Smooth muscle cell (in vitro differentiated cells): ENCODE measurements around the gene RFC4. TPM values are rescaled to one million over a fixed set of nuclear protein-coding genes. Genes with fewer than 3 reads are reported as not detected.

Experiments
- DNase-seq: peaks from one replicate; lab custom pipeline; 2025; ENCODE audit not compliant: unreplicated experiment; lab: John Stamatoyannopoulos, UW
- H2AFZ ChIP-seq: fragments of 200-600 bp; sonication (generic); 2 replicates; pipeline ENCODE4 v1.6.0; 2016; ENCODE audit warnings: antibody characterized with exemption, low read depth, mild to moderate bottlenecking
- H3F3A ChIP-seq: fragments of 200-600 bp; sonication (generic); 2 replicates; pipeline ENCODE4 v1.6.0; 2017; ENCODE audit warnings: antibody characterized with exemption, low read depth
- H3K27ac ChIP-seq: fragments of 200-600 bp; sonication (generic); 2 replicates; pipeline ENCODE4 v1.5.1; 2016; ENCODE audit warnings: low read depth, mild to moderate bottlenecking
- H3K27me3 ChIP-seq: fragments of 200-600 bp; sonication (generic); 2 replicates; pipeline ENCODE4 v1.6.1; 2016; ENCODE audit warnings: low read depth, mild to moderate bottlenecking
- H3K36me3 ChIP-seq: fragments of 200-600 bp; sonication (generic); 2 replicates; pipeline ENCODE4 v1.5.1; 2016; ENCODE audit warnings: low read depth
- H3K4me1 ChIP-seq: fragments of 200-600 bp; sonication (generic); 2 replicates; pipeline ENCODE4 v1.5.1; 2016; ENCODE audit warnings: low read depth
- H3K4me2 ChIP-seq: fragments of 200-600 bp; sonication (generic); 2 replicates; pipeline ENCODE4 v1.6.0; 2016; ENCODE audit warnings: mild to moderate bottlenecking
- H3K4me3 ChIP-seq: fragments of 200-600 bp; sonication (generic); 2 replicates; pipeline ENCODE4 v1.5.1; 2016; ENCODE audit warnings: mild to moderate bottlenecking
- H3K79me2 ChIP-seq: fragments of 200-600 bp; sonication (generic); 2 replicates; pipeline ENCODE4 v1.6.0; 2016; ENCODE audit warnings: low read depth, mild to moderate bottlenecking
- H3K9ac ChIP-seq: fragments of 200-600 bp; sonication (generic); 2 replicates; pipeline ENCODE4 v1.6.0; 2016; ENCODE audit warnings: low read depth
- H3K9me3 ChIP-seq: fragments of 200-600 bp; sonication (generic); replicated peaks from 2 replicates; pipeline ENCODE4 v1.5.1; 2016; ENCODE audit warnings: low read depth
- H4K20me1 ChIP-seq: fragments of 200-600 bp; sonication (generic); 2 replicates; pipeline ENCODE4 v1.6.0; 2016; ENCODE audit warnings: low read depth
- CTCF ChIP-seq: fragments of 200-600 bp; sonication (generic); IDR thresholded peaks from 2 replicates; pipeline ENCODE4 v1.5.1; 2017; ENCODE audit warnings: borderline replicate concordance, mild to moderate bottlenecking, antibody characterized with exemption; ENCODE audit not compliant: insufficient read depth, poor library complexity, severe bottlenecking
- WGBS: methylation state at CpG from one replicate; pipeline ENCODE4 v1.1.7; 2016; ENCODE audit warnings: low lambda C conversion rate; 5-methylcytosine and 5-hydroxymethylcytosine counted together
- polyA plus RNA-seq: library from polyadenylated mRNA; unstranded; fragments of >200 nt; fragmentation: Nextera tagmentation; extraction: Ambion mirVana; gene quantifications from 2 replicates; pipeline ENCODE4 v1.2.1, GENCODE V29; 2016
- total RNA-seq: library from RNA; depleted of rRNA; stranded (reverse); fragments of >200 nt; gene quantifications from 2 replicates; pipeline ENCODE4 v1.2.3, GENCODE V29; 2014

RFC4 gene
- total and polyA plus RNA-seq, 2 experiments from 2014 or later, result 27.8 to 45.5 TPM

- Histone ChIP-seq H3K4me1 (no peaks in the 10 kb centered on the region), H3K4me2 (no peak overlapping the region), H3K27ac (no peak overlapping the region), H3K36me3 (no peaks in the 10 kb centered on the region), H3K9ac (no peak overlapping the region), H3K79me2 (no peaks in the 10 kb centered on the region), H2AFZ (no peak overlapping the region), H3K9me3 (no peaks in the 10 kb centered on the region), H4K20me1 (no peaks in the 10 kb centered on the region), H3F3A (no peaks in the 10 kb centered on the region), H3K27me3 (no peaks in the 10 kb centered on the region), H3K4me3 (no peak overlapping the region)
- DNase-seq, result no peak
- WGBS, result 98% methylated on average over 8 of the region's 8 CpGs
- no peak for TF ChIP-seq CTCF
Observed at GRCh38 chr3:186760897-186761447, 45.3 kb downstream of the RFC4 start.

- Histone ChIP-seq H3K4me3 (no peak overlapping the region), H2AFZ (no peak overlapping the region), H3K27ac (no peak overlapping the region), H3F3A (no peaks in the 10 kb centered on the region), H3K27me3 (no peaks in the 10 kb centered on the region), H3K9ac (no peak overlapping the region), H3K4me2 (no peak overlapping the region), H4K20me1 (no peaks in the 10 kb centered on the region), H3K9me3 (no peaks in the 10 kb centered on the region), H3K79me2 (no peaks in the 10 kb centered on the region), H3K36me3 (no peaks in the 10 kb centered on the region), H3K4me1 (no peaks in the 10 kb centered on the region)
- DNase-seq, result no peak
- TF ChIP-seq CTCF, result no peak
- 94% methylated on average over 10 of the region's 10 CpGs for WGBS
Observed at GRCh38 chr3:186760141-186760833, 46.0 kb downstream of the RFC4 start.

- H3K4me2 ChIP-seq, result no peak overlapping the region
- no peaks in the 10 kb centered on the region for H3F3A ChIP-seq
- no peaks in the 10 kb centered on the region for H3K79me2 ChIP-seq
- H4K20me1 ChIP-seq, result no peaks in the 10 kb centered on the region
- no peaks in the 10 kb centered on the region for H3K36me3 ChIP-seq
- H2AFZ ChIP-seq, result no peak overlapping the region
- no peaks in the 10 kb centered on the region for H3K9me3 ChIP-seq
- TF ChIP-seq CTCF, result no peak
- no peak overlapping the region for H3K27ac ChIP-seq
- no peak for DNase-seq
- no peak overlapping the region for H3K4me3 ChIP-seq
- H3K4me1 ChIP-seq, result no peaks in the 10 kb centered on the region
- H3K9ac ChIP-seq, result no peak overlapping the region
- 81% methylated on average over 11 of the region's 11 CpGs for WGBS
- no peaks in the 10 kb centered on the region for H3K27me3 ChIP-seq
Observed at GRCh38 chr3:186759231-186759930, 46.9 kb downstream of the RFC4 start.
